Prostate gland (tissue), 2 donors: ENCODE data around the gene MPPED2.

Experiments
- POLR2A ChIP-seq: fragments of 450-650 bp; IDR thresholded peaks from one replicate; pipeline ENCODE4 v1.6.1; 2016; ENCODE audit warnings: antibody characterized with exemption, mild to moderate bottlenecking
- POLR2AphosphoS5 ChIP-seq: sonication (generic); formaldehyde crosslinking; IDR thresholded peaks from one replicate; pipeline ENCODE4 v1.6.1; 2017; ENCODE audit warnings: antibody characterized with exemption
- TF ChIP-seq, protein P1 (sequence below), 4 experiments: fragments of 200-600 bp in 2 of 4; fragments of 450-650 bp in 2 of 4; sonication (generic) in 2 of 4; IDR thresholded peaks; 1 replicate in 3 of 4; 2 replicates in 1 of 4; pipeline ENCODE4 v1.5.1; 2016 to 2019; ENCODE audit warnings: antibody characterized with exemption in 4 of 4, mild to moderate bottlenecking in 2 of 4, moderate library complexity in 2 of 4

DNA sequence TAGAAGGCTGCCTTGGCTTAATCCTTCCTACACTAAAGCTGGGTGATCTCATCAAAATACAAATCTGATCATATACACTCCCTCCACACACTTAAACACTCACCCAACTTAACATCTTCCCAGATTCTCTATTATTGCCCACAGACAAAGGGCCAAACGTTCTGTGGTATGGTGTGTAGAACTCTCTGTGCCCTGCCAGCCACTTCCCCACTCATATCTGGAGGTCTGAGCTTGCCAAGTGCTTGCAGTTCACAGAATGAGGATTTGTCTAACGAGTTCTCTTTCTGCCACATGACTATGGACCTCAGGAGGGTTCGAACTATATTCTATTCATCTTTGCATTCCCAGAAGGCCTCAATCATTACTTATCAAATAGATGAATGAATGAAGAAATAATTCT lies 77.6 kb downstream of the MPPED2 start:
- TF ChIP-seq, protein P1, sequence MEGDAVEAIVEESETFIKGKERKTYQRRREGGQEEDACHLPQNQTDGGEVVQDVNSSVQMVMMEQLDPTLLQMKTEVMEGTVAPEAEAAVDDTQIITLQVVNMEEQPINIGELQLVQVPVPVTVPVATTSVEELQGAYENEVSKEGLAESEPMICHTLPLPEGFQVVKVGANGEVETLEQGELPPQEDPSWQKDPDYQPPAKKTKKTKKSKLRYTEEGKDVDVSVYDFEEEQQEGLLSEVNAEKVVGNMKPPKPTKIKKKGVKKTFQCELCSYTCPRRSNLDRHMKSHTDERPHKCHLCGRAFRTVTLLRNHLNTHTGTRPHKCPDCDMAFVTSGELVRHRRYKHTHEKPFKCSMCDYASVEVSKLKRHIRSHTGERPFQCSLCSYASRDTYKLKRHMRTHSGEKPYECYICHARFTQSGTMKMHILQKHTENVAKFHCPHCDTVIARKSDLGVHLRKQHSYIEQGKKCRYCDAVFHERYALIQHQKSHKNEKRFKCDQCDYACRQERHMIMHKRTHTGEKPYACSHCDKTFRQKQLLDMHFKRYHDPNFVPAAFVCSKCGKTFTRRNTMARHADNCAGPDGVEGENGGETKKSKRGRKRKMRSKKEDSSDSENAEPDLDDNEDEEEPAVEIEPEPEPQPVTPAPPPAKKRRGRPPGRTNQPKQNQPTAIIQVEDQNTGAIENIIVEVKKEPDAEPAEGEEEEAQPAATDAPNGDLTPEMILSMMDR (IDR thresholded peaks at IDR 0.05) = no peak
- no peak for TF ChIP-seq POLR2A
- TF ChIP-seq POLR2AphosphoS5 = no peak
